GM12892 (cell line): Measurements from ENCODE around the gene MMRN1.

Experiments used
- POLR2A ChIP-seq: IDR thresholded peaks from 2 replicates; pipeline ENCODE4 v1.6.1; 2011; ENCODE audit warnings: low read depth, low read length, control low read depth
- TAF1 ChIP-seq: IDR thresholded peaks from 2 replicates; pipeline ENCODE4 v1.6.1; 2011; ENCODE audit warnings: low read depth, mild to moderate bottlenecking, control low read depth, low read length, borderline replicate concordance

DNA sequence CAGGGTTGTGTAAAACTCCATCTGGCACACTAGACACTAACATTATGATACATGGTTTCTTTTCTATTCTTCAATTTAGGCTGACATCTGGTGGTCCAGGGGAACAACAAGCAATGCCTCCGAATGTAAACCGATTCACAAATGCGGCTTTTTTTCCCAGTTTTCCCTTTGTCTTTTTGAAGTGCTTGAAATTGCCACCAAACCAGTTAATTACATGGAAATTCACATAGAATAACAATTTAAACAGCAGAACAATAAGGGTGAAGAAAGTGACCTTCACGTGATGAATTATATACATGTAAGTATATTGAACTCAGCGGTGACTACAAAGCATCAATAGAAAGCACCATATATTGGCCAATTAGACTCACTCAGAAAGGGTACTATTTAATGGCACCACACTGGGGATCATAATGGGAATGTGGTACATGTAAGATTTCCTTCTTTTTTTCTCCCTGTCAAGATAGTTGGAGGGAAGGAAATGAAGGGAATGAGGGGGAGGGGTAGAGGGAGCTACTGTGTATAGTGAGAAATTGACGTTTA, 103.9 kb downstream of the MMRN1 start:
- TF ChIP-seq POLR2A (no peak), TAF1 (no peak)
